HG02885 (cell line): Measurements from ENCODE around the gene AXL.
"Not testable (repeated sequence)": the region's sequence is repeated elsewhere in the genome, so short reads cannot be mapped to it uniquely, and the experiment has no call there.

Experiments used
- ATAC-seq: cut with Tn5 transposase; IDR thresholded peaks from one replicate; pipeline ENCODE4 v1.9.1; 2021; ENCODE audit warnings: mild to moderate bottlenecking; ENCODE audit not compliant: unreplicated experiment, poor library complexity

The AXL gene

GRCh38 chr19:41269055-41269454 lies 50.0 kb downstream of the AXL start:
- no peak for ATAC-seq

- ATAC-seq, result no peak
Measured at GRCh38 chr19:41269571-41269970, 50.5 kb downstream of the AXL start.

- ATAC-seq, result no peak
Measured at GRCh38 chr19:41273076-41273475, 54.1 kb downstream of the AXL start.

- ATAC-seq, result no peak
Measured at GRCh38 chr19:41274802-41275201, 55.8 kb downstream of the AXL start.

GRCh38 chr19:41276231-41276630 lies 57.2 kb downstream of the AXL start:
- no peak for ATAC-seq

- no peak for ATAC-seq
Measured at GRCh38 chr19:41278478-41278877, 59.5 kb downstream of the AXL start.

GRCh38 chr19:41288673-41289530 lies 69.9 kb downstream of the AXL start:
- ATAC-seq, result no peak

- ATAC-seq, result not testable (repeated sequence)
Measured at GRCh38 chr19:41289814-41290213, 70.8 kb downstream of the AXL start.

- ATAC-seq, result no peak
Measured at GRCh38 chr19:41294393-41294792, 75.4 kb downstream of the AXL start.

- ATAC-seq, result no peak
Measured at GRCh38 chr19:41295499-41295898, 76.5 kb downstream of the AXL start.

- ATAC-seq, result no peak
Measured at GRCh38 chr19:41296433-41296871, 77.4 kb downstream of the AXL start.

GRCh38 chr19:41297628-41298347 lies 78.8 kb downstream of the AXL start:
- peak; percentile 83 for ATAC-seq

GRCh38 chr19:41298348-41298964 lies 79.4 kb downstream of the AXL start:
- ATAC-seq, result no peak

GRCh38 chr19:41299046-41299754 lies 80.2 kb downstream of the AXL start:
- ATAC-seq, result no peak

- no peak for ATAC-seq
Measured at GRCh38 chr19:41299755-41300089, 80.7 kb downstream of the AXL start.

GRCh38 chr19:41300555-41300954 lies 81.5 kb downstream of the AXL start:
- ATAC-seq, result no peak

- ATAC-seq, result peak; percentile 54
Measured at GRCh38 chr19:41302624-41303351, 83.8 kb downstream of the AXL start.

GRCh38 chr19:41303954-41304353 lies 84.9 kb downstream of the AXL start:
- no peak for ATAC-seq

- no peak for ATAC-seq
Measured at GRCh38 chr19:41304706-41305483, 85.9 kb downstream of the AXL start.
